Mesendoderm (in vitro differentiated cells): ENCODE measurements around the gene CEP89.

Experiments used
- DNase-seq: peaks from one replicate; pipeline ENCODE4 v3.0.0; 2013
- H2AK5ac ChIP-seq: 2 replicates; pipeline ENCODE4 v1.6.1; 2013; ENCODE audit warnings: low read length, inconsistent platforms
- H2BK120ac ChIP-seq: 2 replicates; pipeline ENCODE4 v1.6.1; 2013; ENCODE audit warnings: low read depth, mild to moderate bottlenecking, low read length, moderate library complexity, mixed read lengths
- H2BK15ac ChIP-seq: replicated peaks from 2 replicates; pipeline ENCODE4 v1.6.1; 2013; ENCODE audit warnings: low read depth, mild to moderate bottlenecking, moderate library complexity
- H2BK5ac ChIP-seq: 2 replicates; pipeline ENCODE4 v1.6.1; 2013; ENCODE audit warnings: low read length, inconsistent platforms
- H3K18ac ChIP-seq: 2 replicates; pipeline ENCODE4 v1.6.1; 2013; ENCODE audit warnings: mild to moderate bottlenecking, low read length, mixed read lengths
- H3K23ac ChIP-seq: one replicate; pipeline ENCODE4 v1.6.1; 2013; ENCODE audit warnings: low read length
- H3K27ac ChIP-seq: 2 replicates; pipeline ENCODE4 v1.5.1; 2013; ENCODE audit warnings: low read depth, mild to moderate bottlenecking, inconsistent platforms, low read length, moderate library complexity
- H3K27me3 ChIP-seq: 2 replicates; pipeline ENCODE4 v1.6.1; 2013; ENCODE audit warnings: low read length, control low read depth, mild to moderate bottlenecking, inconsistent platforms; ENCODE audit not compliant: insufficient read depth, poor library complexity
- H3K36me3 ChIP-seq: 2 replicates; pipeline ENCODE4 v1.6.1; 2013; ENCODE audit warnings: low read length, inconsistent platforms; ENCODE audit not compliant: control insufficient read depth, insufficient read depth
- H3K4ac ChIP-seq: one replicate; pipeline ENCODE4 v1.6.1; 2013; ENCODE audit warnings: low read depth, mild to moderate bottlenecking, low read length, moderate library complexity
- H3K4me1 ChIP-seq: 2 replicates; pipeline ENCODE4 v1.6.1; 2013; ENCODE audit warnings: low read depth, low read length, inconsistent platforms; ENCODE audit not compliant: control insufficient read depth
- H3K4me2 ChIP-seq: 2 replicates; pipeline ENCODE4 v1.6.1; 2013; ENCODE audit warnings: low read length
- H3K4me3 ChIP-seq: 2 replicates; pipeline ENCODE4 v1.5.1; 2013; ENCODE audit warnings: mild to moderate bottlenecking, low read length
- H3K56ac ChIP-seq: one replicate; pipeline ENCODE4 v1.6.1; 2013; ENCODE audit warnings: low read length
- H3K79me1 ChIP-seq: 2 replicates; pipeline ENCODE4 v1.6.1; 2013; ENCODE audit warnings: low read length, inconsistent platforms
- H3K79me2 ChIP-seq: 2 replicates; pipeline ENCODE4 v1.6.1; 2013; ENCODE audit warnings: mild to moderate bottlenecking, low read length; ENCODE audit not compliant: control insufficient read depth, insufficient read depth
- H3K9ac ChIP-seq: 2 replicates; pipeline ENCODE4 v1.6.1; 2013; ENCODE audit warnings: low read length, inconsistent platforms
- H4K5ac ChIP-seq: one replicate; pipeline ENCODE4 v1.6.1; 2013; ENCODE audit warnings: low read length
- H4K8ac ChIP-seq: one replicate; pipeline ENCODE4 v1.6.1; 2013; ENCODE audit warnings: low read depth, mild to moderate bottlenecking, control low read depth, low read length, moderate library complexity
- WGBS: extraction: QIAGEN DNeasy Blood & Tissue Kit; methylation state at CpG from one replicate; pipeline ENCODE4 v1.1.7; 2013; ENCODE audit warnings: low lambda C conversion rate, missing lambda C conversion rate; ENCODE audit not compliant: insufficient coverage; ENCODE audit errors: extremely low coverage; 5-methylcytosine and 5-hydroxymethylcytosine counted together

CEP89 gene

GRCh38 chr19:32902448-32902847 lies 69.3 kb downstream of the CEP89 start:
- Histone ChIP-seq H3K36me3 (no peaks in the 10 kb centered on the region), H3K4me1 (no peaks in the 10 kb centered on the region)
- WGBS: no CpG with 5 or more reads among the region's 7 CpGs

GRCh38 chr19:32901504-32902161 lies 70.1 kb downstream of the CEP89 start:
- H3K4ac ChIP-seq: no peak overlapping the region
- no CpG with 5 or more reads among the region's 5 CpGs for WGBS
- DNase-seq: no peak

More at GRCh38 chr19:32902448-32902847, 69.3 kb downstream of the CEP89 start:
- H3K79me1 ChIP-seq: no peaks in the 10 kb centered on the region
- H2AK5ac ChIP-seq: no peak overlapping the region
- no peak overlapping the region for H3K27ac ChIP-seq
- H3K9ac ChIP-seq: no peak overlapping the region
- H4K8ac ChIP-seq: no peak overlapping the region
- H4K5ac ChIP-seq: no peak overlapping the region
- no peak overlapping the region for H3K56ac ChIP-seq
- H3K4ac ChIP-seq: no peak overlapping the region
- H2BK5ac ChIP-seq: no peak overlapping the region
- peak; percentile 22 for DNase-seq
- H3K18ac ChIP-seq: no peak overlapping the region
- H3K4me3 ChIP-seq: no peak overlapping the region
- no peak overlapping the region for H3K4me2 ChIP-seq
- H2BK120ac ChIP-seq: no peak overlapping the region
- H3K27me3 ChIP-seq: no peaks in the 10 kb centered on the region
- H2BK15ac ChIP-seq: no peak overlapping the region
- H3K23ac ChIP-seq: no peak overlapping the region
- H3K79me2 ChIP-seq: no peaks in the 10 kb centered on the region

GRCh38 chr19:32896516-32897214 lies 75.1 kb downstream of the CEP89 start:
- H2BK5ac ChIP-seq: no peak overlapping the region
- no peak for DNase-seq
- no peak overlapping the region for H3K27ac ChIP-seq
- no peak overlapping the region for H3K4me3 ChIP-seq
- no peak overlapping the region for H2AK5ac ChIP-seq
- H3K56ac ChIP-seq: no peak overlapping the region
- H3K4me2 ChIP-seq: no peak overlapping the region
- no peak overlapping the region for H3K4ac ChIP-seq
- WGBS: no CpG with 5 or more reads among the region's 1 CpG
- H2BK15ac ChIP-seq: no peak overlapping the region
- H3K79me2 ChIP-seq: no peaks in the 10 kb centered on the region
- H3K36me3 ChIP-seq: no peaks in the 10 kb centered on the region
- no peak overlapping the region for H2BK120ac ChIP-seq
- H4K8ac ChIP-seq: no peak overlapping the region
- no peaks in the 10 kb centered on the region for H3K27me3 ChIP-seq
- no peak overlapping the region for H3K9ac ChIP-seq
- no peaks in the 10 kb centered on the region for H3K4me1 ChIP-seq
- H3K18ac ChIP-seq: no peak overlapping the region
- H3K23ac ChIP-seq: no peak overlapping the region
- no peak overlapping the region for H4K5ac ChIP-seq
- no peaks in the 10 kb centered on the region for H3K79me1 ChIP-seq

More at GRCh38 chr19:32901504-32902161, 70.1 kb downstream of the CEP89 start:
- H3K4me2 ChIP-seq: no peak overlapping the region
- no peak overlapping the region for H4K8ac ChIP-seq
- H3K79me2 ChIP-seq: no peaks in the 10 kb centered on the region
- no peaks in the 10 kb centered on the region for H3K4me1 ChIP-seq
- H2AK5ac ChIP-seq: no peak overlapping the region
- H3K23ac ChIP-seq: no peak overlapping the region
- H3K79me1 ChIP-seq: no peaks in the 10 kb centered on the region
- no peak overlapping the region for H2BK120ac ChIP-seq
- H3K27ac ChIP-seq: no peak overlapping the region
- H2BK15ac ChIP-seq: no peak overlapping the region
- H3K56ac ChIP-seq: no peak overlapping the region
- H3K18ac ChIP-seq: no peak overlapping the region
- no peaks in the 10 kb centered on the region for H3K27me3 ChIP-seq
- no peaks in the 10 kb centered on the region for H3K36me3 ChIP-seq
- no peak overlapping the region for H2BK5ac ChIP-seq
- H3K9ac ChIP-seq: no peak overlapping the region
- no peak overlapping the region for H4K5ac ChIP-seq
- no peak overlapping the region for H3K4me3 ChIP-seq

GRCh38 chr19:32895384-32895783 lies 76.4 kb downstream of the CEP89 start:
- WGBS: no CpG with 5 or more reads among the region's 3 CpGs
- no peaks in the 10 kb centered on the region for H3K79me2 ChIP-seq
- no peaks in the 10 kb centered on the region for H3K27me3 ChIP-seq
- H3K4me1 ChIP-seq: no peaks in the 10 kb centered on the region
- no peak overlapping the region for H2BK120ac ChIP-seq
- H3K79me1 ChIP-seq: no peaks in the 10 kb centered on the region
- no peak overlapping the region for H3K18ac ChIP-seq
- H3K23ac ChIP-seq: no peak overlapping the region
- no peaks in the 10 kb centered on the region for H3K36me3 ChIP-seq
- no peak overlapping the region for H3K4me3 ChIP-seq
- no peak overlapping the region for H2BK15ac ChIP-seq
- H3K4me2 ChIP-seq: no peak overlapping the region
- no peak overlapping the region for H3K27ac ChIP-seq
- no peak overlapping the region for H3K56ac ChIP-seq
- H3K9ac ChIP-seq: no peak overlapping the region
- DNase-seq: no peak
- H4K5ac ChIP-seq: no peak overlapping the region
- no peak overlapping the region for H2AK5ac ChIP-seq
- H2BK5ac ChIP-seq: no peak overlapping the region
- H3K4ac ChIP-seq: no peak overlapping the region
- H4K8ac ChIP-seq: no peak overlapping the region

GRCh38 chr19:32891609-32892008 lies 80.1 kb downstream of the CEP89 start:
- no peaks in the 10 kb centered on the region for H3K27me3 ChIP-seq
- H3K4me1 ChIP-seq: no peaks in the 10 kb centered on the region
- no peaks in the 10 kb centered on the region for H3K36me3 ChIP-seq
- no peak overlapping the region for H3K23ac ChIP-seq
- no peak overlapping the region for H2AK5ac ChIP-seq
- H3K56ac ChIP-seq: no peak overlapping the region
- no peaks in the 10 kb centered on the region for H3K79me1 ChIP-seq
- no peak overlapping the region for H4K5ac ChIP-seq
- H3K79me2 ChIP-seq: no peaks in the 10 kb centered on the region
- no peak overlapping the region for H2BK120ac ChIP-seq
- H3K4me3 ChIP-seq: no peak overlapping the region
- no peak overlapping the region for H2BK15ac ChIP-seq
- no peak overlapping the region for H3K9ac ChIP-seq
- no CpG with 5 or more reads among the region's 2 CpGs for WGBS
- H3K27ac ChIP-seq: no peak overlapping the region
- H3K4me2 ChIP-seq: no peak overlapping the region
- DNase-seq: no peak
- H3K4ac ChIP-seq: no peak overlapping the region
- H3K18ac ChIP-seq: no peak overlapping the region
- H2BK5ac ChIP-seq: no peak overlapping the region
- no peak overlapping the region for H4K8ac ChIP-seq
